ENCODE results near the gene ZNF780A.
"Not testable (repeated sequence)": the region's sequence is repeated elsewhere in the genome, so short reads cannot be mapped to it uniquely, and the experiment has no call there.

Gene ZNF780A

GRCh38 chr19:40090241-40091204, at the start of gene ZNF780A:
ZNF780A (minus strand) TSS chr19:40090943; CDS start chr19:40084753, 6,190 bp downstream.
- peak; percentile 66 to 79 for DNase-seq

GRCh38 chr19:40139533-40140287, 49.0 kb upstream of the ZNF780A start:
- DNase-seq: peak in 1 of 2 donors; percentile 71

GRCh38 chr19:40136818-40137217, 46.1 kb upstream of the ZNF780A start:
- no peak for DNase-seq

GRCh38 chr19:40134866-40135265, 44.1 kb upstream of the ZNF780A start:
- no peak for DNase-seq

GRCh38 chr19:40133491-40133890, 42.7 kb upstream of the ZNF780A start:
- no peak for DNase-seq

- no peak for DNase-seq
These were observed 39.3 kb upstream of the ZNF780A start for GRCh38 chr19:40130013-40130412.

GRCh38 chr19:40129425-40129824, 38.7 kb upstream of the ZNF780A start:
- DNase-seq: no peak

- DNase-seq: no peak
These were observed 38.2 kb upstream of the ZNF780A start for GRCh38 chr19:40128991-40129390.

- no peak for DNase-seq
These were observed 28.6 kb upstream of the ZNF780A start for GRCh38 chr19:40119380-40119779.

GRCh38 chr19:40118638-40119037, 27.9 kb upstream of the ZNF780A start:
- DNase-seq: not testable (repeated sequence)

GRCh38 chr19:40116075-40116474, 25.3 kb upstream of the ZNF780A start:
- DNase-seq: no peak

GRCh38 chr19:40114119-40114518, 23.4 kb upstream of the ZNF780A start:
- not testable (repeated sequence) for DNase-seq

- not testable (repeated sequence) for DNase-seq
These were observed 21.5 kb upstream of the ZNF780A start for GRCh38 chr19:40112271-40112670.

GRCh38 chr19:40110570-40110969, 19.8 kb upstream of the ZNF780A start:
- DNase-seq: no peak

GRCh38 chr19:40104754-40105153, 14.0 kb upstream of the ZNF780A start:
- DNase-seq: no peak

- DNase-seq: no peak
These were observed 12.9 kb upstream of the ZNF780A start for GRCh38 chr19:40103600-40103999.

GRCh38 chr19:40101813-40102212, 11.1 kb upstream of the ZNF780A start:
- DNase-seq: no peak

GRCh38 chr19:40093416-40093815, 2.7 kb upstream of the ZNF780A start:
- DNase-seq: no peak

- no peak for DNase-seq
These were observed 724 bp upstream of the ZNF780A start for GRCh38 chr19:40091205-40092129.

GRCh38 chr19:40089462-40089861, 1.3 kb downstream of the ZNF780A start:
- peak in 1 of 2 donors; percentile 21 for DNase-seq

GRCh38 chr19:40088299-40089047, 2.3 kb downstream of the ZNF780A start:
- DNase-seq: no peak

GRCh38 chr19:40084948-40085347, 5.8 kb downstream of the ZNF780A start:
- no peak for DNase-seq

All from CD4-positive, alpha-beta T cell treated with Interferon alpha-2 for 1 hour (primary cell).